AG08396 (cell line): ENCODE measurements around the gene JCAD.
"Not testable (repeated sequence)": the region's sequence is repeated elsewhere in the genome, so short reads cannot be mapped to it uniquely, and the experiment has no call there.

Experiments
- DNase-seq: peaks from one replicate; pipeline ENCODE4 v3.0.0; 2012; ENCODE audit warnings: low spot score, mixed read lengths

JCAD gene

DNA sequence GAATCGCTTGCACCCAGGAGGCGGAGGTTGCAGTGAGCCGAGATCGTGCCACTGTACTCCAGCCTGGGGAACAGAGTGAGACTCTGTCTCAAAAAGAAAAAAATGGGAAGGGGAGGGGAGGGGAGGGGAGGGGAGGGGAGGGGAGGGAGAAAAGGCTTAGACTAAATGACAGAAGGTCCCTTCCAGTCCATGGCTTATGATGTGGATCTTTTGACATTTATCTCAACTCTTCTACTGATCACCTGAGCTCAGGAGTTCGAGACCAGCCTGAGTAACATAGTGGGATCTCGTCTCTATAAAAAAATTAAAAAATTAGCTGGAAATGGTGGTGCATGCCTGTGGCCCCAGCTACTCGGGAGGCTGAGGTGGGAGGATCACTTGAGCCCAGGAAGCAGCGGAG is 34.0 kb downstream of the JCAD start:
- DNase-seq, result not testable (repeated sequence)

DNA sequence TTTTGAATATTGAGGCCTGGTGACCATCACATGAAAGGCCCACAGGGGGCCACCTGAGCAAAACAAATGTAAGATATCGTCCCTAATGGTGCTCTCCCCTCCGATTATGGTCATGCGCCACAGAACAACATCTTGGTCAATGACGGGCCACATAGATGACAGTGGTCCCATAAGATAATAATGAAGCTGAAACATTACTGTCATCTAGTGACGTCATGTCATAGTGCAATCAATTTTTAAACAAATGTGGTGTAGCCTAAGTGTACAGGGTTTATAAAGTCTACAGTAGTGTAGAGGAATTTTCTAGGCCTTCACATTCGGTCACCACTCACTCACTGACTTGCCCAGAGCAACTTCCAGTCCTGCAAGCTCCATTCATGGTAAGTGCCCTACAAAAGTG is 36.8 kb downstream of the JCAD start:
- DNase-seq, result no peak

DNA sequence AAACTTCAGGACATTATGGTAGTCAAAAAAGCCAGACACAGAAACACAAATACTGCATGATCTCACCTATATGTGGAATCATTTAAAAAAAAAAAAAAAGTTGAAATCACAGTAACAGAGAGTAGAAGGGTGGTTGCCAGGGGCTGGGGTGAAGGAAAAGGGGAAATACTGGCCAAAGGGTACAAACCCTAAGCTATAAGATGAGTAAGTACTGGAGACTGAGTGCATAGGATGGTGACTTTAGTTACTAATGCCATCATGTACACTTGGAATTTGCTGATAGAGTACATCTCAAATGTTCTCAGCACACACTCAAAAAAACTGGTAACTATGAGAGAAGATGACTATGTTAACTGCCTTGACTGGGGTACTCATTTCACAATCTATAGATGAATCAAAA is 39.9 kb downstream of the JCAD start:
- no peak for DNase-seq

DNA sequence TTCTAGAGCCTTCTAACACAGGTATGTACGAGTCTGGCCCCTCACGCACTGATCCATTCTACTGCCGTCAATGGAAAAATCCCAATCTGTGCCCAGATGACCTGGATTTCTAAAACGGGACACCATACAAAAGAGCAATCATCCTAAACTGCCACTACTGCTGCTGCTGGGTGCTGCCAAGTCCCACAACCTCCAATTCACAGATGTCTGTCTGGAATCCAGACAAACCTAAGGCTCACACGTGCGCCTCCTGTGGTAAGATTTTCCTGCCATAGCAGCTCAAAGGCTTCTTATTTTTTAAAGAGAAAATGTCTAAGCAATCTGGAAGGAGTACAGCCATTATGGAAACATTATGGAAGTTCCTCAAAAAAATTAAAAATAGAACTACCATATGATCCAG is 40.9 kb downstream of the JCAD start:
- DNase-seq, result no peak

DNA sequence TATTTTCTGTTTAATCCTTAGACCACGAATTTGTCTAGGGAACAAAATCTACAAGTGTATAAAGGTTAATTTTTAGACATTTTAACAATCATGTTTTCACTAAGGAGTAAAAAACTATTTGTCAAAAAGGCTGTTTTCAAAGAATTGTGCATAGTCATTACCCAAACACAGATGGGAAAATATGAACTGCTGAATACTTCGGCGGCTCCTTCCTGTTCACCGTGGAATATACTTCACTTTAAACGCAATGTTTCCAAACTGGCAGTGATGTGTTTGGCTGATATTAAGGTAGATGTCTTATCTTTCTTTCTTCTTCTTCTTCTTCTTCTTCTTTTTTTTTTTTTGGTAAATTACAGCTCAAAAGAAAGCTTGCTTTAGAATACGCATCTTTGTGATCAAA is 41.4 kb downstream of the JCAD start:
- DNase-seq, result no peak

DNA sequence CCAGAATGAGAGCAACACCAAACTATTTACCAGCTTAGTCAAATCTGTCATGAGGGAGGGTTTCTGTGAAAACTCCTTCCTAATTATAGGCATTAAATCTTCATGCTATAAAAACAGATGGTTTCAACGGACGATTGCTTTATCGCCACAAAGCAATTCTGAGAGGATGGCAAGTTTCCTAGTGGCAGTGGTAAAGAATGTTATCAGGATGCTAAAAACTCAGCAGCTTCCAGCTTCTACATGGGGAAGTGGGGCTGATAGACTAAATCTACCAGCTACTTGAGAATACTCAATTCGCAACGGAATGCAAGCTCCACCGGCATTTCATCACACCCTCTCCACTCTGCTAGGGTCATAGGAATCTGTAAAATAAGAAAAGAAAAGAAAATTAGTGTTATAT is 41.8 kb downstream of the JCAD start:
- no peak for DNase-seq

DNA sequence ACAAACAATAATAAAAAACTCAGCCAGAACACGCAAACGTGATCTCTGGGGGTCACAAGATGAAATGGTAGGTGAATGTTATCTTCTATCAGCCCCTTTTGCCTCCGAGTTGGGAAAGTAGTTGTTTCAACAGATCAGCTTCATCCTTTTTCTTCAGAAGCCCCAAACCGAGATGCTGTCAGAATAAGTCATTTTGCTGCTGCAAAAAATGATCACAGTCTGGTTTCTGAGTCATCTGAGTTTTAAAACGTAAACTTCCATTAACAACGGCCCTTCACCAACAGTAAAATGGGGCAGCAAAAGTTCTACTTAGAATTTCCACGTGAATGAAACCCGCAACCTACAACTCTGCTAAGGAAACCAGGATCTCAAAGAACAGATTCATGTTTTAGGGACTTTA is 44.9 kb downstream of the JCAD start:
- DNase-seq, result no peak

DNA sequence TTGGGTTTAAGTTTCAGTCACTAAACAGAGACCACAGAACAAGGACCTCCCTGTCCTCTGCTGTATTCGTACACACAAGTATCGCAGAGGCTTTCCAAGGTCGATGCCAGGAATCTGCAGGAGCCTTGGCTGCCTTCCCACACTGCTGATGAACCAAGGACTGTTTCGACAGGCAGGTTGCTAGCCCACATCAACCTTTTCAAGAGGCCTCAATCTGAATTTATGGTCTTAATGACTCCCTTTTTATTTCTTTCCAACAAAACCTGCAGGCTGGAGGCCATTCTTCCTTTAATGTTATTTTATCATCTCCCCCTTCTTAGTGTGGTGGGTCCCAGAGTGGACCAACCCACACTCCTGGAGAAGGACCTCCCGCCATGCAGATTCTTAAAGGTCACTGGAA is 45.6 kb downstream of the JCAD start:
- no peak for DNase-seq

DNA sequence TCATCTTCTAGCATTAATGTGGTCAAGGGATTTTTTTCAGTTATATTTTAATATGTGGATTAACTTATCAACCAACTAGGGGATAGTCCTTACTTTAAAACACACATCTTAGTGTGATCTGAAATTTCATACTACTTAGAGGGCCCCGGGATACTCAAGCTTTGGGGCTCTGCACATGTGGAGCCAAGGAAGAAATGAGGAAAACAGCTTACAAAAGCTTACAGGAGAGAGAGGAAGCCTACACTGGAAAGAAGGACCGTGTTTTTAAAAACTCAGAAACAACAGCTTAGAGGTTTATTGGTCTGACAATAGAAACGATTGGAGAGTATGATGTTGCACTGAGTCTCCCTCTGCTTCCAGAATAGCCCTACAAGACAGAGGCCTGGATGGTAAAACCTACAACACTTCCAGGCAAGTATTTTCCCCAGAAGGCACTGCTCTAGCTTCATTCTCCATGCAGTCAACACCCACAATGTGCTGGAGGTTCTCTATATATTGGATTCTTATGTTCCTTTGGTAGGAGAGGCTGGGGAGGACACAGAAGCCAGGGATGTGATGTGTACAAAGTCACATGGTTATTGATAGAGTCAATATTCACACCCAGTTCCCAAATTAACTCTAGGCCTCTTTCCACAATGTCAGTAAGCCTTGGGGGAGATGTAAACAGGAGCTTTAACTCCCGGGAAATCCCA is 47.3 kb downstream of the JCAD start:
- DNase-seq, result no peak

DNA sequence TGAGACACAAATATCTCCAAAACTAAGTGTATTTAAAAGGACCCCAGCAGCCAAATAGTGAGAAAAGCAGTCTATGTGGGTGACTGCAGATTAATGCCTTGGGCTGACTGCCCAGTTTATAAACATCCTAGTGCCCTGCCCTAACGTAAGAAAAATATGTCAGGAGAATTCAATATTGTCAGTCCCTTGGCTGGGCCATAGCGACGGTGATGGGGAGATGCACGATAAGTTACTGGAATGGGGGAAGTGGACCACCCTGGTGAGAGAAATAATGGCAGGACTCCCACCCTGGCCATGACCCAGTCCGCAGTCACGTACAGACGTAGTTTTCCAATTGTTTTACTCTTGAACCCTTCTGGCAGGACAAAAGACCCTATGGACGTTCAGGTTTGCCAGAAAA is 48.0 kb downstream of the JCAD start:
- DNase-seq, result no peak

DNA sequence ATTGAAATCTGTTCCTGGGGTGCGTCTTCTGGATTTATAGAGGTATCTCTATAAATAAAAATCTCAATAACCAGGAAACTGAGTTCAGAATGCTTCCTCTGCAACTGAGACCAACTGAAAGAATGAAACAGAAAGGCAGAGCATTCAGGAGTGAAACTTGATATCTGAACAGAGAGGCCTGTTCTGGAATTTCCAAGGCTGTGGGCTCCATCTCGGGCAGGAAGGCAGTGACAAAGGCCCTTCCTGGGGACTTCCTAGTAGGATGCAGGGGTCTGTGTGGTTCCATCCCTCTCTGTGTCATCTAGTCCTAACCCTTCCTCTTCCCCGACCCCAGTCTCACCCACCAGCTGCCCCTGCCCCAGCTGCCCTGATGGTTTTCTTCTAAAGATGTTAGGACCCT is 52.0 kb downstream of the JCAD start:
- no peak for DNase-seq

DNA sequence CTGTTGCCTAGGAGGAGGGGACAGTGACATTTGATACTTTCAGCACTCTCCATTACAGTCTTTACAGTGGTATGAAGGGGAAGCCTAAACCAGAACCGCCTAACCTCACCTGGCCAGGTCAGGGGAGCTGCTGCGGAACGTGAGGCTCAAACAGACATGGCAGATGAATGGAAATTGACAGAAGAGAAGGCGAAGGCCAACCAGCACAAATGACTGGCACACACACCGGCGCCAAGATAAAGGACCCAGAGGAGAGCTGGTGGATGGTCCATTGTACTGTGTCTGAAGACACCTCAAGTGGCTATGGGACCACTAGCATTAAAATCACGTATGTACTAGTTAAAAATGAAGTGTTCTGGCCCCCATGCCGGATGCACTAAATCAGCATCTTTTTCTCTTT is 53.0 kb downstream of the JCAD start:
- no peak for DNase-seq

DNA sequence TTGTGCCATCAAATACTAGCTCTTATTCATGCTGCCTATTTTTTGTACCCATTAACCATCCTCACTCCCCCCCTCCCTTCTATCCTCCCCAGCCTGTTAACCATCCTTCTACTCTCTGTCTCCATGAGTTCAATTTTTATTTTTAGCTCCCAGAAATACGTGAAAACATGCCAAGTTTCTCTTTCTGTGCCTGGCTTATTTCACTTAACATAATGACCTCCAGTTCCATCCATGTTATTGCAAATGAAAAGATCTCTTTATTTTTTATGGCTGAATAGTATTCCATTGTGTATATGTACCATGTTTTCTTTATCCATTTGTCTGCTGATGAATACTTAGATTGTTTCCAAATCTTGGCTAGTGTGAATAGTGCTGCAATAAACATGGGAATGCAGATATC is 54.3 kb downstream of the JCAD start:
- DNase-seq, result not testable (repeated sequence)

DNA sequence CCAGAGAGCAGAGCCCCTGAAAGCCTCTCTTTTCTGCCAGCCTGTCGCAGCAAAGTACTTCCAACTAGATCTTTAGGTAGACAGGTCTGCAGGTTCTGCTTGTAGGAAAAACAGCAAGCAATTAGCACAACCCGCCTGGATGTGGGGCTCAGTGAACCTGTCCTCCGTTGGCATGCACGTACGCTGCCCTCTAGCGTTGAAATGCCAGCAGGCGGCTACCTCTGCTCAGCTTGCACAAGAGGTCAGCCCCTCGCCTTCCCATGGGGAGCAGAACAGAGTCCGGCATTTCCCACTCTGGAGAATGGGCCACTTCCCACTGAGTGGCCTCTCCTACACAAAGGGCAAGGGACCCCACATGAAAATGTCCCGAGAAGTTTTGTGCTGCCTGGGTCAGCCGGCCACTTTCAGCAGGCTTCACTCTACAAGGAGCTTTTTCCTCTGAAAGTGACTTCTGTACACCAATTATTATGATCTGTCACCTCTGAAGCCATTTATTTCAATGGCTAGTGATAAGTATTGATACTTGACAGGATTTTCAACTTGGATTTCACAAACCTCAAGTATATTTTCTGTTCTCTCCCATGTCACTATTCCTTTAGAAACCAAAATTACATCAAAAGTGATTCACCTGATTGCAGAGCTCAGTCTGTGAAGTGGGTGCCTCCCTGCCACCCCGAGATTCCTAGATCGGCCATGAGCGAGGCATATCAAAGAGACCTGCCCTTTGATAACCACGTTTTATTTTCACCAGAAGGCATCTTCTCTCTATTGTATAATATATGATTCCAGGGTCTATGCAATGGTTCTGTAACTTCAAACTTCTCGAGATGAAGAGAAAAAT is 56.7 kb downstream of the JCAD start:
- peak; percentile 71 for DNase-seq

DNA sequence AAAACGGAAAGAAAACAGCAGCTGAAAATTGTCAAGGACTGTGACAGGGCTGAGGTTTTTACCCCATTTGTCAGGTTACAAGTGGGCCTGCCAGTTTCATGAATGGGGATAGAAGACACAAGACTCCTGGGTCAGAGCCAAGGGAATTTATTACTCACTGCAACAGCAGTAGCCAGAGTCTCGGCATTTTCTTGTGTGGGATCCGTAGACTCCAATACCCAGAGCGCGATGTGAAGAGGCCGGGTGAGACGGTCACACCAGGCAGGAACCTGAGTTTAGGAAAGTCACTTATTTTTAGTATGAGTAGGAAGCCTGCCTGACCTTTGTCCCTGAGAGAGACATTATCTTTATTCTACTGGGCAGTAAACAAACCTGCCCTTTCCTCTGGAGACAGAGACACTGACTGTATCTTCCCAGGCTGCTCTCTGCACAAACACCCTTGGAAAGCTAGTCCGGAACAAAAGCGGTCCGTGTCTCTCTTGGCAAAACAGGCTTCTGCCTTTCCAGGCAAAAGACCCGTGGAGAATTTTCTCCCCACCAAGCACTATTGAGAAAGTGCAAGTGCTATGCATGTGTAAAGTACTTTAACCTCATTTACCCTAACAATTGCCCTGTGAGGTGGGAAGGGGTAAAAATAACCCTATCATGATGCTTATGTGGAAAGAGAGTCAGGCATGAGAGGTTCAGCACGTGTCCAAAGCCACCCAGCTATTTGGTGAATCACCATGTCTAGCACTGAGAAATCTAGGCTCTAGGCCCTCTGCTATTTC is 58.4 kb downstream of the JCAD start:
- DNase-seq, result peak; percentile 69

DNA sequence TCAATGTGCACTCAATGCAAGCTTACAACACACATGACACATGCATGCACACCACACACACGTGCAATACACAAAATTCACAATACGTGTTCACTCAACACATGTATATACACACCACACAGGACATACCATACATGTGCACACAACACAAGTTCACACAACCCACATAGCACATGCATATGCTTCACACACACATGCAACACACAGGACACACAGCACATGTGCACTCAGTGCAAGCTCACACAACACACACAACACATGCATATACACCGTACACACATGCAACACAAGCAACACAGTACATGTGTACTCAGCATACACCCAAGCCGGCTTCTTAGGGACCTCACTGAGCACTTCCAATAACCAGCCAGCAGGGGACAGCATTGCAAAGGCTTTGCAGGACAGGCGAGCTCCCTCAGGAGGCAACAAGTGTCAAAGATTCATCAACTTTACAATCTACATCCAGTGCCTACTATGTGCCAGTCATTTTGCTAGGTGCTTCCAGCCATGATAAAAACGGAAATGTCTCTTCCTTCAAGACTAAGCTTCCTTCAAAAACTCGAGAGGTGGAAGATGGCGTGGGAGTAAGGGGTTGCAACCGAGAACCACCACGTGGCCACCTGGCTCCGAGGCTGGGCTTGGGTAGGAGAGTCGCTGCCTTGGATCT is 61.1 kb downstream of the JCAD start:
- peak; percentile 70 for DNase-seq

DNA sequence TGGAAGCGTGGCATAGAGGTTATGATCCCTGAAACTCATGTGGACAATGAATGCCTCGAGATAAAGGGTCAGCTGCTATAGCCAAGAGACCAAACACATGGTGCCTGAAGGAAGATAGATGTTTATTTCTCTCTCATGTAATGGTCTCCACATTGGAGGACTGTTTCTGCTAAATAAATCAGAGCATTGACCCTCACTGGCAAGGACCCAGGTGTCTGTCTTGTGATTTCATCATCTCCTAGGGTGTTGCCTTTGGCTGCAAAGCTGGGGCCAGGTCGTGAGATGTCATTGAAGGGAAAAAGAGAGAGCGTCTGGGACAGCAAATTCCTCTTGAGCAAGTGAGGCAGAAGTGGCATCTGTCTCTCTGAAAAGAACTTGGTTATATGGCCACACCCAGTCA is 64.6 kb downstream of the JCAD start:
- no peak for DNase-seq

DNA sequence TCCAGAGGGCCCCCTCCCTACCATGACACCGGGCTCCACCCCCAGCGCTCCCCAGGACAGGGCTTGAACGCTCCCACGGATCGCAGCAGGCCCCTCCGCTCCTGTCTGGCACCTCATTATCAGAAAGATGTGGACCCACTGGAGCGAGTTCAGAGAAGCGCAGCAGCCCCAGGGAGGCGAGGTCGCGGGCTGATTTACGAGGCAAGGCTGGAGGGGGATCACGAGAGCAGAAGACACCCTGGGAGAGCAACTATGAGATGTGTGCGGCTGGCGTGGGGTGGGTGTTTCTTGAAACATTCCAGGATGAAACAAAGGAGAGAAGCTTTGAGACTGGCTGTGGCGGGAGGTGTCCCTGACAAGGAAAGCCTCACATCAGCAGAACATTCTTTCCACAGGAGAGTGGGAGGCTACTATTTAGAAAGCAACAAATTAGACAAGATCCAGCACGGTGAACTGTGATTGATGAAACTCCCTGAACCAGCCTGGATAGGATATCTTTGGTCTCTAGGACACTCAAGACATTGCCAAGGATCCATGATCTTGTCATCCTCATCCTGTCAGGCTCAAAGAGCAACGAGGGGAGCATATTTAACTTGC is 66.0 kb downstream of the JCAD start:
- DNase-seq, result no peak

DNA sequence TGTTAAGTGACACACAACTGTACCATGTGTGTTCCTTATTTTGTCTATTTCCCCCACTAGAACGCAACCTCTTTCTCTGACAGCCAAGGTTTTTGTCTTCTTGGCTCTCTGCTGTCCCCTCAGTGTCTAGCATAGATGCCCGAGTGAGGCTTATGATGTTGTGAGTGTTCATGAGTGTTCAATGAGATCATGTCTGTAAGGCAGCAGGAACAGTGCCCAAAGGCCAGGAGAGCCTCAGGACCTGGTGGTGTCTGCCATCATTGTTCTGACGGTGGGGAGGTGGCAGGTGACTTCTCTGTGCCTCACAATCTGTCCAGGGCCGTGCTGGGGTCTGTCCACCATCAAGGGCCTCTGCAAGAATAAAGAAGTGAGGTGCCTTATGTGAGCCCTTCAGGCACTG is 66.5 kb downstream of the JCAD start:
- no peak for DNase-seq

DNA sequence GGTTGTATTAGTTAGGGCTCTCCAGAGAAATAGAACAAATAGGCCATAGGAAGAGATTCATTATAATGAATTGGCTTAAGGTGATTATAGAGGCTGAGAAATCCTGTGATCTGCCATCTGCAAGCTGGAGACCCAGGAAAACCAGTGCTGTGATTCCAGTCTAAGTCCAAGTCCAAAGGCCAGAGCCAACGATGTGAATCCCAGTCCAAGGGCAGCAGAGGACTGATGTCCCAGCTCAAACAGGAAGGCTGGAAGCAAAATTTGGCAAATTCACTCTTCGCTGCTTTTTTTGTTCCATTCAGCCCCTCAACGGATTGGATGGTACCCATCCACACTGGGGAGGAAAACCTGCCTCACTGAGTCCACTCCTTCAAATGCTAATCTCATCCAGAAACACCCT is 68.0 kb downstream of the JCAD start:
- no peak for DNase-seq

DNA sequence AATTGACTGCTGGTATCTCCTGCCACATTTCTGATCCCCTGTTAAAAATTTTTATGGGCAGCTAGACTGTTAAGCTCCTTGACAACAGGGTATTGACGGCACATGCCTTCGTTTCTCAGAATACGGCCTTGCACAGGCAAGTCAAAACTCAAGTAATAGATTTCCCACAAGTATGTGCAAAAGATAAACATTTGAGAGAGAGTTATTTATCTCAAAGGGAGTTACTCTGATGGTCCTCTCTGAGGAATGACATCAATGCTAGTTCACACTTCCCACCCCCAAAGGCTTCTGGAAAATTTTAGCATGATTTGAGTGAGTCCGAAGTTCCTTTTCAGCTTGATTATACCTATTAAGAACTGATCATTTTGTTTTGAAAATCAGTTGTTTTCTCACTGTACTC is 71.9 kb downstream of the JCAD start:
- DNase-seq, result peak; percentile 31
